ENCODE data around the gene TKFC. TPM values are rescaled to one million over a fixed set of nuclear protein-coding genes. Genes with fewer than 3 reads are reported as not detected.

The TKFC gene
- total and polyA plus RNA-seq, 9 of the 15 experiments (the other 6 are each of a cell fraction or from before 2014, with no cell fraction given): 2.0 to 61.7 (median 28.5) TPM

- TF ChIP-seq VEZF1 (CRISPR knock-in tag; IDR thresholded peaks at IDR 0.05) (peak; percentile 47; the same call in 1 of the 2 replicates), KLF13 (tag; IDR thresholded peaks at IDR 0.05; ENCODE audit: borderline replicate concordance, low read depth) (peak; percentile 58; the same call in 1 of the 2 replicates), CHD2 (IDR thresholded peaks at IDR 0.05; ENCODE audit: low read depth, low read length) (no peak), SP2 (IDR thresholded peaks at IDR 0.05; ENCODE audit: extremely low read depth, low read depth, low read length, poor library complexity, severe bottlenecking) (peak; percentile 96), RUNX1 (IDR thresholded peaks at IDR 0.05; ENCODE audit: low read depth) (no peak; the same call in 1 of the 2 replicates), TCF3 (CRISPR knock-in tag; IDR thresholded peaks at IDR 0.05) (peak; percentile 32; the same call in 1 of the 2 replicates), CAMTA2 (CRISPR knock-in tag; conservative IDR thresholded peaks at IDR 0.05) (no peak), EP400 (IDR thresholded peaks at IDR 0.05) (peak; percentile 95), ZNF134 (CRISPR knock-in tag; conservative IDR thresholded peaks at IDR 0.05) (no peak), CEBPG (CRISPR knock-in tag; IDR thresholded peaks at IDR 0.05) (no peak), CEBPG (tag; conservative IDR thresholded peaks at IDR 0.05 in 1 of 2, IDR thresholded peaks at IDR 0.05 in 1 of 2) (no peak), BRCA1 (IDR thresholded peaks at IDR 0.05) (no peak), BRCA1 (CRISPR knock-in tag; IDR thresholded peaks at IDR 0.05) (no peak), ZBTB34 (CRISPR knock-in tag; IDR thresholded peaks at IDR 0.05) (no peak), TSC22D4 (tag; IDR thresholded peaks at IDR 0.05) (no peak), KLF10 (CRISPR knock-in tag; IDR thresholded peaks at IDR 0.05) (no peak), ATF4 (CRISPR knock-in tag; IDR thresholded peaks at IDR 0.05) (no peak), ZBTB26 (CRISPR knock-in tag; IDR thresholded peaks at IDR 0.05) (no peak), NR2C1 (IDR thresholded peaks at IDR 0.05) (no peak), NR2C1 (tag; IDR thresholded peaks at IDR 0.05) (no peak; the same call in none of the 2 replicates), FOXM1 (IDR thresholded peaks at IDR 0.05; ENCODE audit: low read depth) (peak; percentile 20; the same call in 1 of the 2 replicates), FOXM1 (CRISPR knock-in tag; IDR thresholded peaks at IDR 0.05; ENCODE audit: low read depth) (peak; percentile 92), DMBX1 (CRISPR knock-in tag; IDR thresholded peaks at IDR 0.05; ENCODE audit: borderline replicate concordance) (no peak), E2F4 (CRISPR knock-in tag; IDR thresholded peaks at IDR 0.05; ENCODE audit: low read depth) (peak; percentile 63)
Observed at GRCh38 chr11:61332797-61333549, at the start of gene TKFC, which contains the start of gene DDB1 (continued).

Measured in K562 (cell line).